GM12874 (cell line): ENCODE measurements around the gene PLVAP.

Experiments
- TF ChIP-seq, protein P1 (sequence below): IDR thresholded peaks from 2 replicates; pipeline ENCODE4 v1.5.1; 2011; ENCODE audit warnings: low read depth, mild to moderate bottlenecking, control low read depth, low read length, moderate library complexity; ENCODE audit not compliant: insufficient read depth

The PLVAP gene

DNA sequence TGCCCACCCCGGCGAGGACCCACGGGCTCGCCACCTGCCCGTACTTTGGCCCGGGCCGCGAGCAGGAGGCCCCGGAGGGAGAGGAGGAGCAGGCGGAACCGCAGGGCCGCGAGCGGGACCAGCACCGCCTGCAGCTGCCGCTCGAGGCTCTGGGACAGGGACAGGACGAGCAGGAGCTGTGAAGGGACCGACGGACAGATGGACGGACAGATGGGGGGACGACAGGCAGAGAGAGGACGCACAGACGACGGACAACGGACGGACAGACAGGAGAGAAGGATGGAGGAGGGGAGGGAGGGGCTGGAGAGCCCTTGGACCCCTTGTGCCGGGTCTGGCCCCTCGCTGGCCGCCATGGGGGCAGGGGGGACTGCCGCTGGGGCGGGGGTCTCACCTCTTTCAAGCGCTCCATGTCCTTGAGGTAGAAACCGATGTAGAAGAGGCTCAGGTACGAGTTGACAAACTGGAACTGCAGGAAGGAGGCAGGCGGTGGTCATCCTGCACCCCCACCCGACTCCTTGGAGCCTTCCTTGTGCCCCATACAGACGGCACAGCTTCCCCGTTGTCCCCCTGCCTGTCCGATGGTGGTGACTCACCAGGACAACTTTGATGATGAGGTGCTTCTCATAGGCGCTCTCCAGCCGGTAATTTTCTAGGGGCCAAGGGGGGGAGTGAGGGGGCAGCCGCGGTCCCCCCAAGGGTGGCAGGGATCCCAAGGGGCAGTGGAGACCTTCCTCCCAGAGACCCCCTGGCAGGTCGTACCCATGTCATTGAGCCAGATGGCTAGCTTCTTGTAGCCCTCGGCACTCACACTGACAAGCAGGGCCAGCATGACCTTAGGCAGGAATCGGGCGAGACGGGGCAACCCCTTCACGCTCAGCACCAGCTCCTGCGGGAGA, 47.5 kb downstream of the PLVAP start:
- TF ChIP-seq, protein P1, sequence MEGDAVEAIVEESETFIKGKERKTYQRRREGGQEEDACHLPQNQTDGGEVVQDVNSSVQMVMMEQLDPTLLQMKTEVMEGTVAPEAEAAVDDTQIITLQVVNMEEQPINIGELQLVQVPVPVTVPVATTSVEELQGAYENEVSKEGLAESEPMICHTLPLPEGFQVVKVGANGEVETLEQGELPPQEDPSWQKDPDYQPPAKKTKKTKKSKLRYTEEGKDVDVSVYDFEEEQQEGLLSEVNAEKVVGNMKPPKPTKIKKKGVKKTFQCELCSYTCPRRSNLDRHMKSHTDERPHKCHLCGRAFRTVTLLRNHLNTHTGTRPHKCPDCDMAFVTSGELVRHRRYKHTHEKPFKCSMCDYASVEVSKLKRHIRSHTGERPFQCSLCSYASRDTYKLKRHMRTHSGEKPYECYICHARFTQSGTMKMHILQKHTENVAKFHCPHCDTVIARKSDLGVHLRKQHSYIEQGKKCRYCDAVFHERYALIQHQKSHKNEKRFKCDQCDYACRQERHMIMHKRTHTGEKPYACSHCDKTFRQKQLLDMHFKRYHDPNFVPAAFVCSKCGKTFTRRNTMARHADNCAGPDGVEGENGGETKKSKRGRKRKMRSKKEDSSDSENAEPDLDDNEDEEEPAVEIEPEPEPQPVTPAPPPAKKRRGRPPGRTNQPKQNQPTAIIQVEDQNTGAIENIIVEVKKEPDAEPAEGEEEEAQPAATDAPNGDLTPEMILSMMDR, result no peak

DNA sequence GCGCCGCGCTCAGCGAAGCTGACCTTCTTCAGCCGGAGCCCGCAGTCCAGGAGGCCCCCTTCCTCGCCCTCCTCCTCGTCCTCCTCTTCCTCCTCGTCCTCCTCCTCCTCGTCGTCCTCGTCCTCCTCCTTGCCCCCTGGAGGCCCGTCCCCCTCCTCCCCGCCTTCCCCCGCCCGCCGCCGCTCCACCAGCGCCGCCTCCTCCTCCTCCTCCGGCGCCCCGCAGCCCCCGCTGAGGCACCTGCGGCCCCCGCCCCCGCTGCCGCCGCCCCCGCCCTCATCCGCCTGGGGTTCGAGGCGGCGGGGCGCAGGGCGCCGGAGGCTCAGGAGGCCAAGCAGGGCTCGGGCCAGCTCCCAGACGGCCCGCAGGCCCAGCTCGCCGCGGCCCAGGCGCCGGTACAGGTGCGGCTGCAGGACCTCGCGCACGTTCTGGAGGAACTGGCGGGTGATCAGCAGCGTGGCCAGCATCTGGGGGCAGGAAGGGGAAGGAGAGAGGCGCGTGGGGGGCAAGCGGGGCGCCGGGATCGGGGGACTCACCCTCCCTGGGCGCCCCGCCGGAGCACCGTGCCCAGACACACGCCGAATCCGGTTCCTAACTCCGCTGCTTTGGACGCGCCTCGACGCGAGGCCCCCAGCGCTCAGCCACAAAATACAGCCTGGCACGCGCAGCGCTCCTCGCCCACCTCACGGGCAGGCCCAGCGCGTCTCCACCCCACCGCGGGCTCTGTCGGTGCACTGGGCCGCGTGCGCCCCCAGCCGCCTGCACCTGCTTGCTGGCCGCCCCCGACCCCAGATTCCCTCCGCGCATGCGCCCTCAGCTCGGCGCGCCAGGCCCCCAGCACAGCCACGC, 48.4 kb downstream of the PLVAP start:
- TF ChIP-seq, protein P1, result no peak

DNA sequence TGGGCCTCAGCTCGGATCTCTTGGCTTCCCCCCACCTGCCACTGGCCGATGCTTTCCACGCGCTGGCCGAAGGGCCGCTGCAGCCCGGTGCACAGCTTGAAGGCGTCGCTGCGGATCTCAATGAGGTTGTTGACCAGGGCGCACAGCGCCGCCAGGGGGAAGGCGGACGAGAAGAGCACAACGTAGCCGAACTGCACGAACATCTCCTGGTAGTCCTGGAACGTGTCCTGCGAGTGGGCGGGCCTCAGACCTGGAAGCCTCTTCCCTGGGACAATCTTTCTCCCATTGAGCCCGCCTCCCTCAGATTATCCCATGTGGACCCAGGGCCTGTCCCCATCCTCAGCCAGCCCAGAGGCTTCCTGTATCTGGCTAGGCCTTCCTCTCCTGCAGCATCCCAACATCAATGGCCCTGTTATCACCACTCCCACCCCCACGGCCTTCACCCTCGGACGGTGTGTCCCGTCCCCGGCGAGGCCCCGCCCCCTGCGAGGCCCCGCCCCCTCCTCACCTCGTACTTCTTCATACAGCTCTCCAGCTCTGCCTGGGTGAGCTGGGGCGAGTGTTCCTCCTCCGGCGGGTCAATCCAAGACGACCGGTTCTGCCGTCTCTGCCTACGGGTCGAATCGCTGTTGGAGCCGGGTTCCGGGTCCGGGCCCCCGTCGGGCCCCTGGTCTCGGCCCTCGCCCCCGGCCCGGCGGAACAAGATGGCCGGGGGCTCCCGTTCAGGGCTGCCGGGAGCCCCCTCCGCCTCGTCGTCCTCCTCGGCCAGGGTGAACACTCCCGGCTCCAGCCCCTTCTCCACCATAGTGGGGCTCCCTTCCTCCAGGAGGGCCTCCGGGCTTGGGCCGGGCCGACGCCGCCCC, 49.3 kb downstream of the PLVAP start:
- TF ChIP-seq, protein P1, result no peak

DNA sequence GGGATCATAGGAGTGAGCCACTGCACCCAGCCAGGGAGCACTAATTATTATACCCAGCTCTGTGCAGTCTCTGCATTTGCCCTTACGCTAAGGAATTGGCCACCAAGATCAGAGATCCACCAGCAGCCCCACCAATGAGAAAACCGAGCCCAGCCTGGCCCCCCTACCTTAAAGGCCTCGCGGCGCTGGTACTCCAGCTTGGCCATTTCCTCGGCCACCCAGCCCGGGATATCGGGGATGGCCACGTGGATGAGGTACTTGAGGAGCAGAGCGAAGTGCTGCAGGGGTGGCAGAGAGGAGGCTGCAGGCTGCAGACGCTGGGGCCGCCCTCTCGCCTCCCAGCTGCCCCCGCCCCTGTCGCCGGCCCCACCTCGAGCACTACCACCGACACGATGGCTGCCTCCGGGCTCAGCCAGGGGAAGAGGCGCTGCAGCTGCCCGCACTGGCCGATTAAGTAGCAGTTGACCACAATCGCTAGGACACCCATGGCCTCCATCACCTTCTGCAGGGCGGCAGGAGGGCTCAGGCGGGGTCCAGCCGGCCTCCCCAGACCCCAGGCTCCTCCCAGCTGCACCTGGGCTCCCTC, 50.0 kb downstream of the PLVAP start:
- TF ChIP-seq, protein P1, result no peak

DNA sequence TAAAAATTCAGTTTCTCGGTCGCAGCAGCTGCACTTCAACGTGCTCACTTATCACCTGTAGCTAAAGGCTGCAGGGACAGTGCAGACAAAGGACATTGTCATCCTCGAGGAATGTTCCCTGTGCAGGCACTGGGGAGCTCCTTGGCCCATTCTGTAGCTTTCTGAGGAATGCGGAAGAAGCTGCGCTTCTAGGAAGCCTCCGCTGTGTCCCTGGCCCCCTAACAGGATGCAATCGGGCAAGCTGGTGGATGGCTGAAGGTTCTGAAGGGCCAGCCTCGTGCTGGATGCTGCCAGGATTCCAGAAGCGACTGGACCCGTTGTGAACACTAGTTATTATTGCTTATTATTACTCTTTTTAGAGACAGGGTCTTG, 50.6 kb downstream of the PLVAP start:
- TF ChIP-seq, protein P1, result no peak

DNA sequence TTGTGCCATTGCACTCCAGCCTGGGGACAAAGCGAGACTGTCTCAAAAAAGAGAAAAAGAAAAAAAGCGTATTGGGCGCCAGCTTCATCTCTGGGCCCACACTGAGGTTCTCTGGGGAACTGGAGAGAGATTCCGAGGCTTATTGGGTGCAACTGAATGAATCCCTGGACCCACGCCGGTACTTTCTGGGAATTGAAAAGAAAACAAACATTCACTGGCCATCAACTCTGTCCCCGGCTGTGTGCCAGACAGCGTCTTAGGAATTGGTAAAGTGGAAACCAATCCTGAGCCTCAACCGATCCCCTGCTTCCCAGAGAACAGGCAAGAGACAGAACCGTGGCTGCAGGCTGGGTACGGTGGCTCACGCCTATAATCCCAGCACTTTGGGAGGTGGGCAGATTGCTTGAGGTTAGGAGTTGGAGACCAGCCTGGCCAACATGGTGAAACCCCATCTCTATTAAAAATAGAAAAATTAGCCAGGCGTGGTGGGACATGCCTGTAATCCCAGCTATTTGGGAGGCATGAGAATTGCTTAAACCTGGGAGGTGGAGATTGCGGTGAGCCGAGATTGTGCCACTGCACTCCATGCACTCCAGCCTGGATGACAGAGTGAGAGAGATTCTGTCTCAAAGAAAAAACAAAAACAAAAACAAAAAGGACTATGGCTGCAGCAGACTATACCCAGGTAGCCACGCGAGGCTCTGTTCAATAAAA, 51.1 kb downstream of the PLVAP start:
- TF ChIP-seq, protein P1, result no peak
